Naive B cell (primary cell): ENCODE measurements around the gene PAX1. TPM values are rescaled to one million over a fixed set of nuclear protein-coding genes. Genes with fewer than 3 reads are reported as not detected.

Experiments used
- ATAC-seq, 2 donors: fragments of 150-1000 bp; cut with Tn5 transposase; 2 replicates each; pipeline ENCODE4 v1.10.0; 2021; ENCODE audit warnings: low read depth in 2 of 2, mild to moderate bottlenecking in 2 of 2, moderate library complexity in 2 of 2
- DNase-seq: peaks from one replicate; pipeline ENCODE4 v3.0.0; 2022
- H3K27ac Mint-ChIP-seq, 6 donors: one replicate each; pipeline ENCODE4 v1.8.0; 2020 to 2022; ENCODE audit warnings: mild to moderate bottlenecking in 6 of 6, mixed read lengths in 6 of 6, moderate library complexity in 5 of 6, inconsistent platforms in 2 of 6
- H3K27me3 Mint-ChIP-seq, 3 donors: one replicate each; pipeline ENCODE4 v1.8.0; 2021 to 2022; ENCODE audit warnings: mixed read lengths in 3 of 3, mild to moderate bottlenecking in 1 of 3
- H3K36me3 Mint-ChIP-seq, 2 donors: one replicate each; pipeline ENCODE4 v1.8.0; 2020 to 2022; ENCODE audit warnings: mixed read lengths in 2 of 2, inconsistent platforms in 1 of 2, mild to moderate bottlenecking in 1 of 2
- H3K4me1 Mint-ChIP-seq, 3 donors: one replicate each; pipeline ENCODE4 v1.8.0; 2020 to 2022; ENCODE audit warnings: mixed read lengths in 3 of 3, inconsistent platforms in 1 of 3, mild to moderate bottlenecking in 1 of 3, moderate library complexity in 1 of 3
- H3K4me3 Mint-ChIP-seq, 8 donors: one replicate each; pipeline ENCODE4 v1.8.0; 2020 to 2022; ENCODE audit warnings: mild to moderate bottlenecking in 8 of 8, mixed read lengths in 8 of 8, moderate library complexity in 8 of 8, inconsistent platforms in 2 of 8
- H3K9me3 Mint-ChIP-seq, 7 donors: one replicate each; pipeline ENCODE4 v1.8.0; 2020 to 2022; ENCODE audit warnings: mixed read lengths in 7 of 7, mild to moderate bottlenecking in 5 of 7, inconsistent platforms in 2 of 7, moderate library complexity in 1 of 7
- polyA plus RNA-seq, 6 donors: library from polyadenylated mRNA; unstranded; fragments of 300-500 nt; fragmentation: Illumina TruSeq; gene quantifications; one replicate each; pipeline ENCODE4 v1.2.3, GENCODE V29; 2021; ENCODE audit warnings: low read depth in 6 of 6

PAX1 gene
- polyA plus RNA-seq, 6 donors from 2014 or later = not detected

DNA sequence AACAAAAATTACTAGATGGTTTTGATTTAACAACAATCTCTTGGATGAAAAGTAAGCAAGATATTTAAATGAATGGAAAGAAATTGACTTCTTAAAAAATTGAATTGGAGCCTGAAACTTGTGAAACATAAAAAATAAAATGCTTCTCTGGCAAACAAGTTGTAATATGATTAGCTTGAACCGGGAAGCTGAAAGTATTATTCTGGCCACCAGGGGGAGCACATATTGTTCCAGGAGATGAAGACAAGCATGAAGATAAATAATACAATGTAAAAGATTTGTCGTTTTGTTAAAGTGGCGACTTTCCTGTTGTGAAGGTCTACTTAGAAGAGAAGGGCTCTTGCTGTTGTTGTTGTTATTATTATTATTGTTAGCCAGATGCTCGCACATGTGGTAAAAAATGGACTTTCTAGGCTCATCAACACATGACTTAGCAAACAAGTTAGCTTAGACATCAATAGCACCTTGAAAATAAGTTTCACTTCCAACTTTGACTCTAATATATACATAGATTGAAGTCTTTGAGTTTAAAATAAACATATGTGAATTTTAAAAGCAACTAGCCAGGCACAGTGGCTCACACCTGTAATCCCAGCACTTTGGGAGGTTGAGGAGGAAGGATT lies 14.2 kb downstream of the PAX1 start:
- ATAC-seq = no peak
- Mint-ChIP-seq H3K27ac (no peak overlapping the region), H3K9me3 (peaks cover 0 to 4% (median 0%) of the 10 kb centered on the region in 7 donors), H3K4me1 (peaks cover 4 to 5% (median 5%) of the 10 kb centered on the region in 3 donors), H3K4me3 (no peak overlapping the region), H3K27me3 (peaks cover 29 to 35% (median 34%) of the 10 kb centered on the region in 3 donors), H3K36me3 (peaks cover 0 to 6% of the 10 kb centered on the region in 2 donors)
- peak; percentile 5 for DNase-seq

DNA sequence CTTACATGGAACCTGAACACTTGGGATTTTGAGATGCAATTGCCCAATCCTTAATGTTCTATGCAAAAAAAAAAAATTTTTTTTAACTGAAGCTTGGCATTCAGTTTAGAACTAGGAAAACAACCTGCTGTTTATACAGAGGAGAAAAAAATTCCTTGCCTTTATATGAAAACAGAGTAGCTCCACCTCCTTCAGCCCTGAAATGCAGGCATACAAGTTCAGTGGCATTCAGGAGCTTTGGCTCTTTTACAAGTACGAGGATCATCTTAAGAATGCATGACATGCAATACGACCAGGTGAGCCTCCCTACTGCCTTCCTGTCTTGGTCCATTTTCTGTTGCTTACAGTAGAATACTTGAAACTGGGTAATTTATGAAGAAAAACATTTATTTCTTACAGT lies 20.4 kb downstream of the PAX1 start:
- ATAC-seq (no peak), DNase-seq (no peak)
- no peaks in the 10 kb centered on the region for H3K36me3 Mint-ChIP-seq
- no peaks in the 10 kb centered on the region for H3K4me1 Mint-ChIP-seq
- peaks cover 0 to 10% (median 6%) of the 10 kb centered on the region in 3 donors for H3K27me3 Mint-ChIP-seq
- no peak overlapping the region for H3K27ac Mint-ChIP-seq
- H3K9me3 Mint-ChIP-seq = peaks cover 0 to under 1% (median 0%) of the 10 kb centered on the region in 7 donors
- H3K4me3 Mint-ChIP-seq = no peak overlapping the region

GRCh38 chr20:21729316-21729715 lies 23.9 kb downstream of the PAX1 start:
- Mint-ChIP-seq H3K4me3 (no peak overlapping the region), H3K9me3 (peaks cover 0 to 4% (median 0%) of the 10 kb centered on the region in 7 donors), H3K27me3 (peaks cover 0 to 6% (median 5%) of the 10 kb centered on the region in 3 donors), H3K27ac (no peak overlapping the region), H3K4me1 (no peaks in the 10 kb centered on the region), H3K36me3 (no peaks in the 10 kb centered on the region)
- no peak for DNase-seq
- no peak for ATAC-seq

GRCh38 chr20:21739161-21739560 lies 33.7 kb downstream of the PAX1 start:
- ATAC-seq = no peak
- H3K9me3 Mint-ChIP-seq = peaks cover 4 to 40% (median 11%) of the 10 kb centered on the region in 7 donors
- no peak overlapping the region for H3K4me3 Mint-ChIP-seq
- DNase-seq = no peak
- no peaks in the 10 kb centered on the region for H3K36me3 Mint-ChIP-seq
- peaks cover 0 to 10% (median 0%) of the 10 kb centered on the region in 3 donors for H3K27me3 Mint-ChIP-seq
- no peaks in the 10 kb centered on the region for H3K4me1 Mint-ChIP-seq
- no peak overlapping the region for H3K27ac Mint-ChIP-seq

GRCh38 chr20:21739682-21740081 lies 34.2 kb downstream of the PAX1 start:
- H3K27me3 Mint-ChIP-seq = peaks cover 0 to 10% (median 0%) of the 10 kb centered on the region in 3 donors
- ATAC-seq (no peak), DNase-seq (no peak)
- no peaks in the 10 kb centered on the region for H3K4me1 Mint-ChIP-seq
- H3K27ac Mint-ChIP-seq = peak overlapping the region in 1 of 6 donors; percentile 50
- peaks cover 4 to 42% (median 9%) of the 10 kb centered on the region in 7 donors for H3K9me3 Mint-ChIP-seq
- no peaks in the 10 kb centered on the region for H3K36me3 Mint-ChIP-seq
- H3K4me3 Mint-ChIP-seq = no peak overlapping the region

DNA sequence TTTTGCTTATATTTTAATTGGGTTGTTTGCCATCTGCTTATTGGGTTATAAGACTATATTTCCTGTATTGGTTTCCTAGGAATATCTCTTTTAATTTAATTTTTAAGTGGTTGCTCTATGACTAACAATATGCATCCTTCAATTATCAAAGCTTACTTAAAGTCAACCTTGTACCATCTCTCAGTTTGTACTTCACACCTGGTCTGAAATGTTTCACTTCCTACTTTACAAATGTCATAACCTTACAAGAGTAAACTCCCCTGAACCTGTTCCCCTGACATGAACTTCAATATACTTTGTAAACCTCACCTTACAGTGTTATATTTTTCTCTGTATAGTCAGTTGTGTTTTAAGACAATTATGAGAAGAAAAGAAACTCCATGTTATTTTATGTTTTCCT lies 35.8 kb downstream of the PAX1 start:
- no peak for ATAC-seq
- H3K4me1 Mint-ChIP-seq = no peaks in the 10 kb centered on the region
- no peaks in the 10 kb centered on the region for H3K36me3 Mint-ChIP-seq
- no peak overlapping the region for H3K4me3 Mint-ChIP-seq
- peaks cover 0 to 10% (median 0%) of the 10 kb centered on the region in 3 donors for H3K27me3 Mint-ChIP-seq
- DNase-seq = no peak
- no peak overlapping the region for H3K27ac Mint-ChIP-seq
- H3K9me3 Mint-ChIP-seq = peaks cover 4 to 39% (median 7%) of the 10 kb centered on the region in 7 donors

DNA sequence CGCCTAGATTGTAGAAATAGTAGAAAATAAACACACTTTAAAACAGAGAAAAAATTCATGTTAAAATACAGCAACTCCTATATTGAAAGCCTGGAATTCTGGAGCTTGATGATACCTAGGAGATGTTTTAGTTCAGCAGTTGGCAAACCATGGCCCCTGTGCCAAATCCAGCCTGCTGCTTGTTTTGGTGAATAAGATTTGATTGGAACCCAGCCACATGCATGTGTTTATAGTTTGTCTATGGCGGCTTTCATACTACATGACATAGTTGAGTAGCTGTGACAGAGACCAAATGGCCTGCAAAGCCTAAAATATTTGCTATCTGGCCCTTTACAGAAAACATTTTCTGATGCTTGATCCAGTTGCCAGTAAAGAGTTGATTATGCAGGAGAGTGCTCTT lies 57.2 kb downstream of the PAX1 start:
- H3K4me1 Mint-ChIP-seq = no peaks in the 10 kb centered on the region
- no peak for ATAC-seq
- no peak overlapping the region for H3K27ac Mint-ChIP-seq
- H3K36me3 Mint-ChIP-seq = no peaks in the 10 kb centered on the region
- H3K27me3 Mint-ChIP-seq = peaks cover 0 to 14% (median 8%) of the 10 kb centered on the region in 3 donors
- no peak overlapping the region for H3K4me3 Mint-ChIP-seq
- DNase-seq = no peak
- peaks cover 0 to 5% (median 2%) of the 10 kb centered on the region in 7 donors for H3K9me3 Mint-ChIP-seq

DNA sequence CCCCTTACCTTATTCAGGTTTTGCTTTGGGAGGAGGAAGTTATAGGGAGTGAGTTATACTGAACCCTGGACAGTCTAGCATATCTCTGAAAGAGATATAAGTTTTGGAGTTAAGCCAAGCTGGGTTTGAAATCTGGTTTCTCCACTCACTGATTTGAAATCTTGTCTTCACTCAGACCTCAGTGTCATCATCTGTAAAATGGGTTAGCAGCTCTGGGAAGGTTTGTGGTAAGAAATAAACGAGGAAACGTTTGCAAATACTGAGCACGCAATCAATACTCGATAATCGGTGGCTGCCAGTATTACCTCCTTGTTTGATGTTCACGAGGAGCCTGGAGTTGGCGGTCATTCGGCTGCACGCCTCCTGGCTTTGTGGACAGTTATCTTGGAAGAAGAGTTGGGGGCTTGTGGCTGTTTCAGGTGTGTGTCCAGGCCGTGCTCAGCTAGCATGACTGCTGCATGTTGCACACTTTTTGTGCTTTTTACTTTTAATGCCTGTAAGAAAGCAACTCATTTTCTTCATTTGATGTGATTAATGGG lies 61.8 kb downstream of the PAX1 start:
- Mint-ChIP-seq H3K4me3 (no peak overlapping the region), H3K36me3 (no peaks in the 10 kb centered on the region), H3K27ac (no peak overlapping the region), H3K4me1 (no peaks in the 10 kb centered on the region), H3K27me3 (peaks cover 0 to 30% (median 10%) of the 10 kb centered on the region in 3 donors), H3K9me3 (peaks cover 0 to 15% (median 0%) of the 10 kb centered on the region in 7 donors)
- ATAC-seq = no peak
- DNase-seq = no peak

DNA sequence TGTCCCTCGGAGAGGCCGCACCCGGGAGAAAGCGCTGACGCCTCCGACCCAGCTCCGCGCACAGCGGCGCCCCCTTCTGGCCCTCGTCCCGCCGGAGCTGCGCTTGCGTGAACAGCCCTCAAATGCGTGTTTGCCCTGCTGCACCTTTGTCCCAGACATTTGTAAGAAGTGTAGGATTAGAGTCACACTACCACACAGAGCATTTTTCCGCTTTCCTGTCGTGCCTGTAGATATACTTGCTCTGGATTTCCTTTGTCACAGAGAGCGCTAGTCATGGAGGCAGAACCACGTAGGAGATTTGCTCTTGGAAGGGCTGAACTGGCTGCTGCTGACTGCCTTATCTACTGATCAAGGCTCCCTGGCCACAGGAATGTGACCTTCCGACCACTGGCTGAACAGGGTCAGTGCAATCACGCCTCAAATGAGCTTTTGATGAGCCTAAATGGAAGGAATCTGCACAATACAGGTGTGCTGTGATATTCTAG lies 62.3 kb downstream of the PAX1 start:
- H3K4me1 Mint-ChIP-seq = no peaks in the 10 kb centered on the region
- no peaks in the 10 kb centered on the region for H3K36me3 Mint-ChIP-seq
- DNase-seq = no peak
- peaks cover 0 to 30% (median 10%) of the 10 kb centered on the region in 3 donors for H3K27me3 Mint-ChIP-seq
- H3K27ac Mint-ChIP-seq = no peak overlapping the region
- no peak overlapping the region for H3K4me3 Mint-ChIP-seq
- ATAC-seq = no peak
- peaks cover 0 to 15% (median 0%) of the 10 kb centered on the region in 7 donors for H3K9me3 Mint-ChIP-seq

Other genes starting within 250 kb of the PAX1 start
- not detected for gene NKX2-2, start 191.6 kb upstream of the PAX1 start, polyA plus RNA-seq